GM18520 (cell line): ENCODE measurements around the gene PRAC2.
"Not testable (repeated sequence)": the region's sequence is repeated elsewhere in the genome, so short reads cannot be mapped to it uniquely, and the experiment has no call there.

Experiments
- ATAC-seq: cut with Tn5 transposase; IDR thresholded peaks from one replicate; pipeline ENCODE4 v1.9.1; 2021; ENCODE audit not compliant: unreplicated experiment

Gene PRAC2

DNA sequence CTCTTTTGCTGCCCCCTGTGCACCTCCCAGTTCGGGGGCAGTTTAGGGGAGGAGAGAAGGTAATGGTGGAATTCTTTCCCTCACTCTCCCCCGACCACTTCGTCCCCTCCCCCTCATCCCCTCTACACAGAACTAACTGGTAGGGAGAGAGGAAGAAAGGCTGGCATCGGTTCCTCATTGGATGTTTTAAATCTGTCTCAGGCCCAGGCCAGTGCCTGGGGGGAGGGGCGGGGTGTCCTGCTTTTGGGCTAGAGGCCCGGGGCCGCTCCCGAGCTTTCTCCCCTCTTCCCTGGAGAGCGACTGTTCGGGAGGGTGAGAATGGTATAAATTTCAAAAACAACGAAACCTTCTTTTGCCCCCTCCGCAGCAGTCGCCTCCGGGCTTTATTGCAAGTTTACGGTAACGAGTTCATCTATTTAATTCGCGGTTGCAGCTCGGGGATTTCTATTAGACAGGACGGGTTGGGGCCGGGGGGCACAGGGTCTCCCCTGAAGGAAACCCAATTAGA is at the start of gene PRAC2:
TSS of gene PRAC2 (plus strand) at position 271 of the 508 bp plus-strand sequence. CDS start 1,226 bp downstream, outside the sequence.
- no peak for ATAC-seq

DNA sequence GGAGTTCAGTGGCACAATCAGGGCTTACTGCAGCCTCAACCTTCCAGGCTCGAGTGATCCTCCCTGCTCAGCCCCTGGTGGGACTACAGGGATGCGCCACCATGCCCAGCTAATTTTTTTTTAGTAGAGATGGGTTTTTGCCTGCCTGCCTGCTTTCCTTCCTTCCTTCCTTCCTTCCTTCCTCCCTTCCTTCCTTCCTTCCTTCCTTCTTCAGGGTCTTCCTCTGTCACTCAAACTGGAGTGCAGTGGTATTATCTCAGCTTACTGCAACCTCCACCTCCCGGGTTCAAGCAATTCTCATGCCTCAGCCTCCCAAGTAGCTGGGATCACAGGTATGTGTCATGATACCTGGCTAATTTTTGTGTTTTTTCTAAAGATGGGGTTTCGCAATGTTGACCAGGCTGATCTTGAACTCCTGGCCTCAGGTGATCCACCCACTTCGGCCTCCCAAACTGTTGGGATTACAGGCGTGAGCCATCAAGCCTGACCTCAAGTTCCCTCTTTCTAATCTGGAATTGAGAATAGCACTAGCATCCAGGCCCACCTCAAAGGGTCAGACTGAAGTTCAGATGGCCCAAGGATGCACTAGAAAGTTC is 45.9 kb upstream of the PRAC2 start:
- no peak for ATAC-seq

DNA sequence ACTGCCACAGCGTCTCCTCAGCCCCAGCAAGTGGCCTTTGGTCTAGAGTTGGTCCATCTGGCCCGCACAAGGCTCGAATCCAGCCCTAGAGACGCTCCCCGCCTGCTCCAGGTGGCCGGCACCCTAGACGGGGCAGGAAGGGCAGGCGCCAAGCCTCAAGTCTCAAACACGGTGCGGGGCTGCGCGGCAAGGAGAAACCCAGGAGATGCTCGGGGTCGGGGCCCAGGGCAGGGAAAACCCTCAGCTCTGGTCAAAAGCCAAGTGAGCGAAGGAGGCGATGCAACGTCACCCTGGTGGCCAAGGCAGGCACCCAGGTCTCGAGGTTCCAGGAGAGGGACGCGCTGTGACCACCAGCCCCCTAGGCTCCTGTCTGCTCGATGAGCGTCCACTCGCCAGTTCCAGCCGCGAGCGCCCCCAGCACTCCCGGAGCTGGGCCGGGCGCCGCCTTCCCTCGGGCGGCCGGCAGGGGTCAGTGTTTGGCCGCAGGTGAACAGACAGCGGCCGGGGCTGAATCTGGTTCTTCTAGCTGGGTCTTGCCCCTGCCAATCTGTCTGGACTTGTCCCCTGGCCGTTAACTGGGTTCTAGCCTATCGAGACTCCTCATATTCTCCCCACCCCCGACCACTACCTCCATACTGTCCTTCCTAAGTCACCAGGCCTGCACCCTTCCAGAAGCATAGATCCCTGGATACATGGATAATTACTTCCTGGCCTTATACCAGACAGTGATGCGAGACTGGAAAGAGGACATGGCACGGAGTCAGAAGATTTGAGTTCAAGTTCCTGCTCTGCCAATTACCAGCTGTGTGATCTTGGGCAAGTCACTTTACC is 44.6 kb upstream of the PRAC2 start:
- ATAC-seq, result no peak

DNA sequence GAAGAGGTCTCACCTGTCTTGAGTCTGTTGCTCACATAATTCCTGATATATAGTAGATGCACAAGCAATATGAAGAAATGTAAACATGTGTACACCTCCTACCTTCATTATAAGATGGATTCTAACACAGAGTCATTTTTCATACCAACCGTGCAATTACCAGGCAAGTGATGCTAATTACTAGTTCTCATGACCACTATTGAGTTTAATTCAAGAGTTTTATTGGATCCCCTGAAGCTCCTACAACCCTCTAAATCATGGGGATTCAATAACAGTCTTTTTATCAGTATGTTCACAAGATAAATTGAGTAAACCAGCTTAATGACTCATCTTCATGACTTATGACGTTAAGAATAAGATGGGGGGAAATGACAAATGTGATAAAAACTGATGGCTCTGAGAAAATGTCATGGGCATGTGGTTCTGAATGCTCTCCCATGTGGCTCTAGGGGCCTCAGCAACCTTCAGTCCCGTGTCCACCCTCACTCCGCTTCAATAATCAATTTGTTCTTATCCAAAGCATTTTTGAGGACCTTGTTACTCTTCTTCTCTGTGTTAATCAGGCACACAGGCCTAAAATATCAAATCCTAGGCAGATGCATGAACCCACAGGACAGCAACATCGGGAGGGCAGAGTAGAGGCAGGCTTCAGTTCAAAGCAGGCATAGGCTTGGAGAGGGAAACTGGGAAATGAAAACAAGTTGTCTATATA is 43.4 kb upstream of the PRAC2 start:
- ATAC-seq, result no peak

DNA sequence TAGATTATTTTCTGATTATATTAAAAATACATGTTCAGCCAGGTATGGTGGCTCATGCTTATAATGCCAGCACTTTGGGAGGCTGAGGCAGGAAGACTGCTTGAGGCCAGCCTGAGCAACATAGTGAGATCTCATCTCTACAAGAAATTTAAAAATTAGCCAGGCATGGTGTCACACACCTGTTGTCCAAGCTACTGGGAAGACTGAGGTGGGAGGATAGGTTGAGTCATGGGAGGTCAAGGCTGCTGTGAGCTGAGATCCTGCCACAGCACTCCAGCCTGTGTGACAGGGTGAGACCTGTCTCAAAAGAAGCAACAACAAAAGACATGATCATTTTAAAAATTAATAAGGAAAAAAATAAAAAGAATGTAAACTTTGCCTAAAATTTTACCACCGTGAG is 41.4 kb upstream of the PRAC2 start:
- no peak for ATAC-seq

DNA sequence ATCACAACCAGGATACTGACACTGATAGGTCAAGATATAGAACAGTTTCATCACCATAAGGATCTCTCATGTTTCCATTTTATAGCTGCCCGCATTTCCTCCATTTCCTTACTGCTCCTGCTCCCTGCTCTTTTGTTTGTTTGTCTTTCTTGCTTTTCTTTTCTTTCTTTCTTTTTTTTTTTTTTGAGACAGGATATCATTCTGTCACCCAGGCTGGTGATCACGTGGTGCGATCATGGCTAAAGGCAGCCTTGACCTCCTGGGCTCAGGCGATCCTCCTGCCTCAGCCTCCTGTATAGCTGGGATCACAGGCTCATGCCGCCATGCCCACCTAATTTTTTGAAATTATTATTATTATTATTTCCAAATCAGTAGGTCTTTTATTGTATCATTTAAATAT is 32.3 kb upstream of the PRAC2 start:
- no peak for ATAC-seq

DNA sequence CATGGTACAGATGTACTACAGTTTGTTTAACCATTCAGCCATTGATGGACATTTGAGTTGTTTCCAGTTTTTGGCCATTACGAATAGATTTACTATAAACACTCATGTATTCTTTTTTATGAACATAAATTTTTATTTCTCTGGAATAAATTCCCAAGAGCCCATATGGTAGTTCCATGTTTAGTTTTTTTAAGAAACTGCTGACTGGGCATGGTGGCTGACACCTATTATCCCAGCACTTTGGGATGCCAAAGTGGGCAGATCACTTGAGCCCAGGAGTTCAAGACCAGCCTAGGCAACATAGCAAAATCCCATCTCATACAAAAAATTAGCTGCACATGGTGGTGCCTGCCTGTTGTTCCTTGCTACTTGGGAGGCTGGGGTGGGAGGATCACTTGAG is 30.9 kb upstream of the PRAC2 start:
- no peak for ATAC-seq

DNA sequence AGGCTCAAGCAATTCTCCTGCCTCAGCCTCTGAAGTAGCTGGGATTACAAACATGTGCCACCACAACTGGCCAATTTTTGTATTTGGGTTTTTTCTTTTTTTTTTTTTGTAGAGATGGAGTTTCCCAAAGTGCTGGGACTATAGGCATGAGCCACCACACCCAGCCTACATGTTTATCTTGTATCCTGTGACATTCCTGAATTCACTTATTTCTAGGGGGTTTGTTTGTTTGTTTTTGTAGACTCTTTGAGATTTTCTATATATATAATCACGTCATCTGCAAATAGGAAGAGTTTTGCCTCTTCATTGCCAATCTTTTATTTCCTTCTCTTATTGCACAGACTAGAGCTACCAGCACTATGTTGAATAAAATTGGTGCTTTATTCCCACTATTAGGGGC is 29.8 kb upstream of the PRAC2 start:
- no peak for ATAC-seq

DNA sequence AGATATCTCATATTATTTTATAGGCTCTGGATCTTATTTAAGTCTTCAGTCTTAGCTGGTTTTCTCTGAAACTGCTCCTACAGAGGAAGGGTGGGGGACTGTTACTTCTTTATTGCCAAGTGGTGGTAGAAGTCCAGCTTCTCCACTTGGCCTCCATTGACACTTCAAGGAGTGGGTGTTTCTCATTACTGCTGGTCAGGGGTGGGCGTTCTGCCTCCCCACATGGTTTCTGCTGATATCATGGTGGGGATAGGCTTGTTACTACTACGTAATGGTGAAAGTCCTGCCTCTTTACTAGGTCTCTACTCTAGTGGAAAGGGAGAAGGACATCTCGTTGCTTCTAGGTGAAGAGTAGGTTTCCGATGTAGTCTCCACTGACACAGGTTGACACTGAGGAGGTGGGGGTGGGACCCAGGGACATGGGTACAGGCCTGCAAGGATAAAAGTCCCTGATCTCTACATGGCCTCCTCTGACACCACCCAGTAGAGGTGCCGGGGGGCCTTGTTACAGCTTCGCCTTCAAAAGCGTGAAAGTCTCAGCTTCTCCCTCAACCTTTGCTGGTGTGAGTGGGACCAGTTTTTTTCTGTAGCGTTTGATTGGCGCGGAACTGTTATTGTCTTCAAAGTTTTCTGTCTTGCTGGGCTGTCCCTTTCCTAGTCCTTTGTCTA is 21.0 kb upstream of the PRAC2 start:
- ATAC-seq, result no peak

DNA sequence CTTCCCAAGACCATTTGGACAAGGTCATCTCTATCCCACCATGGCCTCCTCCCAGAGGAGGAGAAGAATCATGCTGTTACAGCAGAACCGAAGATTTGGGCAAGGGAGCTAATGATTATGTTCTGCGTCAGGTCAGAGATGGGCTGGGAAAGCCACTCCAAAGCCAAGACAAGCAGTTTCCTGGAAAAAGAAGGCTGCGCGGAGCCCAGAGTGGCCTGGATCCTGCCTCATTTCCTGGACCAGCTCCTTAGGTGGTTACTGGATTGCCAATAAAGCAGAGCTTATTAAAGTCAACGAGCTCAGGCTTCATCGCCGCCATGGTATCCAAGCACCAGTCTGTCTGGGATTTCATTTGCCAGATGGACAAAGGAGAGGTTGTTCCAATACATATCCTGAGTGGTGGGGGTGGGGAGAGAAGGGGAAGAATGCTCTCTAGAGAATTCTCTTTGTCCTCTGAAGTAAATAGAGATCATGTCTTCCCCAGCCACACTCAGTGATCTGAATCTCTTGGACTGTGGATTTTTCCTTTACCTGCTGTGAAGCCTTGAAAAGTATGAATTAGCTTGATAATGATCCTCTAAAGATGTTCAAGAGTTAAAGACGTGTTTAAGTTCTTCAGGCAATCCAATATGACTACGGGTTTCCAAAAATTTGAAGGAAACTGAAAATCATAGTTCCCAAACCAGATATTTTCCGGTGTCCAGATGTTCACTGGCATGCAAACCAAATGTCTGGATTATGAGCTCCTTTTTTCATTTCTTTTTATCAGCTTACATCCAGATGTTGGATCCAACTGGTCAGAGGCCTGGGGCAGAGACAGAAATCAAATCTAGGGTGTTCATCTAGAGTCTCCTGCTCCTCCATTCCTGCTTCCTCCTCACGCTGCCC is 18.4 kb upstream of the PRAC2 start:
- no peak for ATAC-seq

DNA sequence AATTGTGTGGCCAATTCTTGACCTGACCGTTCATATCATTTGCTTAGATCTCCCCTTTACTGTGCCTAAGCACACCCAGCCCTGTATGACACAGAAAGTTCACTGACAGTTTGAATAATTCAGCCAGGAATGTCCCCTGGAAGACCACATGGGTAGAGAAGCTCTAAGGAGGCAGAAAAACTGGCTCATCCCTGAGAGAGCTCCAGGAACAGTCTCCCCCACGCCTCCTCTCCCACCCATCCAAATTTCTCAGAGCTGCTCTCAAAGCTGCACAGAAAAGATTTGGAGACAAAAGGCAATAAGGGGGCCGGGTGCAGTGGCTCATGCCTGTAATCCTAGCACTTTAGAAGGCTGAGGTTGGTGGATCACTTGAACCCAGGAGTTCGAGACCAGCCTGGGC is 11.9 kb upstream of the PRAC2 start:
- no peak for ATAC-seq

DNA sequence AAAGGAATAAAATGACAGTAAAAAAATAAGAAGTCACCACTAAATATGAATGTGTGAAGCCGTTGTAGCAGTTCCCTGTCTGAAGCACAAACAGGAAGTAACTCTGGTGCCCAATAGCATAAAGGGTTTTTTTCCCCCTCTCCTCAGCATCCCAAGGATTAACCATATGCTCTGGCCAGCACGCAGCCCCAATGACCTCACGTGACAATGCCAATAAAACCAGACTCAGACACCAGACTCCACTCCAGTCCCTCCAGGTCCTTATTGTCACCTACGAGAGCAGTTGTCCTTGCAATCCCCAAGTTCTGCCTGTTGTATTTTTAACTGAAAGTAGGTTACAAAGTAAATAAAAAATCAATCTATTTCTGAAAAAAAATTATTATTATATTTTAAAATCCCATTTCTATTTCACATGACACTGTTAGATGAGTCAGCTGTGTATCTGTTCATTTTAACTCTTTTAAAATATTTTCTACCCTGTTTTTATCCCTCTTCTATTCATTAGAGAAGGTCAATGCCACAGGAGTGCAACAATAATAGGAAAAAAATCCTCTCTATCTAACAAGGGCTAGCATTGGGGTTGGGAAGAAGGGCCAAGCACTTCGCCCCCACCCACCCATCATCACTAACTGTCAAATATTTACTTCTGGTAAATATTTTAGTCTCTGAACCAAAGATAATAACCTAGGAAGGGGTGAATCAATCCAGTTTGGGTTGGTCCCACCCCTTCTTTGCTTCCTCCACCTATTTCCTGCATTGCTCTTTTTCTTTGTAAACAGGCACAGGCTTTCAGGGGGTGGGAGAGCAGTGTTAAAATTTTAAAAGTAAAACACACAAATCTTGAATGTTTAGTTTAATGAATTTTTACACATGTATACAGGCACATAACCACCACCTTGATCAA is 7.2 kb upstream of the PRAC2 start:
- no peak for ATAC-seq

DNA sequence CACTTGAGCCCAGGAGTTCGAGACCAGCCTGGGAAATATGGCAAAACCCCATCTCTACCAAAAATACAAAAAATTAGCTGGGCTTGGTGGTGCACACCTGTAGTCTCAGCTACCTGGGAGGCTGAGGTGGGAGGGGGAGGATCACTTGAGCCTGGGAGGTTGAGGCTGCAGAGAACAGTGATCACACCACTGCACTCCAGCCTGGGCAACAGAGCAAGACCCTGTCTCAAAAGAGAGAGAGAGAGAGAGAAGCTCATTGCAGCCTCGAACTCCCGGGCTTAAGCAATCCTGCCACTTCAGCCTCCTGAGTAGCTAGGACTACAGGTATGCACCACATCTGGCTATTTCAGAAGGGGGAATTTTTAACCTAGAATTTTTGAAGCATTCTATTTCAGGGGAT is 6.4 kb upstream of the PRAC2 start:
- not testable (repeated sequence) for ATAC-seq

DNA sequence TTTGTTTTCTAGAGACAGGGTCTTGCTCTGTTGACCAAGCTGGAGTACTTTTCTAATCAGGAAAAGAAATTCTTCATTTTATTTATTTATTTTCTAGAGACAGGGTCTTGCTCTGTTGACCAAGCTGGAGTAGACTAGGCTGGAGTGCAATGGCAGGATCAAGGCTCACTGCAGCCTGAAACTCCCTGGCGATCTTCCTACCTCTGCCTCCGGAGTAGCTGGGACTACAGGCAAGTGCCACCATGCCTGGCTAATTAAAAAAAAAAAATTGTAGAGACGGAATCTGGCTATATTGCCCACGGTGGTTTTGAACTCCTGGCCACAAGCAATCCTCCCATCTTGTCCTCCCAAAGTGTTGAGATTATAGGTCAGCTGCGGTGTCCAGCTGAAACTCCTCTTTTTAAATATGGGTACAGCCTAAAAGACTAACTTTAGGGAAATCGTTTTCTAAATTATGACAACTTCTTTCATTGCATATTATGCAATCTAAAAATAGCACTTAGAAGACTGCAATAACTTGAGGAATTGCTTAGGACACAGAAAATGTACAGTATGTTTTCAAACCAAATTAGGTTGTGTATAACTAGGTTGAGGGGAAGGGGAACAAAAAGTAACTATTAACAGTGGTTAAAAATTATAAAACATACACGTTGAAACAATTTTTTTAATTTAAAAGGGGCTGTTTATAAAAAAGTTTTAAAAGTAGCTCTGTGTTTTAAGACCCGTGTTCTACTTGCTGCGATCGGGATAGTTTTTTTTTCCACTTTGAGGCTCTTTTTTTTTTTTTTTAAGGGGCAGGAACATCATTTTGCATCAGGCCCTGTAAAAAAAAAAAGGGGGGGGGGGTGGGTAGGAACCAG is 5.4 kb upstream of the PRAC2 start:
- ATAC-seq, result no peak

DNA sequence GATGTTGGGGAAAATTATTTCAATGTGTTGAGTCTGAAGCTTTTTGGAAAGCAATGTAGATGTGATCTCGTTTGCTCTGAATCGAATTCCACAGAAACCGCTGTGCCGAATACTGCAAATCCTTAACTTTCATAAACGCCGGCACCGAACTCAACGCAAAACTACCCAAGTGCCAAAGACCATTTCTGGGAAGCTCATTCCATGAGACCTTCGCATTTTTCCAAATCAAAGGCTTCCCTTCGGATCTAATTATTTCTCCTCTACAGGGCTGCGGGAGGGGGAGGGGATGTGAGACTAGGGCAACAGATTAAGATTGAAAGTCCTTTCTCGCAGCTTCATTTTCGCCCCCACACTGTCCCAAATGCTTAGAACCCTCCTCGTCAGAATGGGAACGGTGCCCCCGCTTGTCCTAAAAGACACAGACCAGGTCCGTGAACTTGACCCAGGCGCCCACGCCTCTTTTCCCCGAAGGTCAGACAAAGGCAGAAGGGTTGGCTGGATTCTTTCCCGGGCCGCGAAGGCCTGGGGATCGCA is 4.7 kb upstream of the PRAC2 start:
- ATAC-seq, result no peak

DNA sequence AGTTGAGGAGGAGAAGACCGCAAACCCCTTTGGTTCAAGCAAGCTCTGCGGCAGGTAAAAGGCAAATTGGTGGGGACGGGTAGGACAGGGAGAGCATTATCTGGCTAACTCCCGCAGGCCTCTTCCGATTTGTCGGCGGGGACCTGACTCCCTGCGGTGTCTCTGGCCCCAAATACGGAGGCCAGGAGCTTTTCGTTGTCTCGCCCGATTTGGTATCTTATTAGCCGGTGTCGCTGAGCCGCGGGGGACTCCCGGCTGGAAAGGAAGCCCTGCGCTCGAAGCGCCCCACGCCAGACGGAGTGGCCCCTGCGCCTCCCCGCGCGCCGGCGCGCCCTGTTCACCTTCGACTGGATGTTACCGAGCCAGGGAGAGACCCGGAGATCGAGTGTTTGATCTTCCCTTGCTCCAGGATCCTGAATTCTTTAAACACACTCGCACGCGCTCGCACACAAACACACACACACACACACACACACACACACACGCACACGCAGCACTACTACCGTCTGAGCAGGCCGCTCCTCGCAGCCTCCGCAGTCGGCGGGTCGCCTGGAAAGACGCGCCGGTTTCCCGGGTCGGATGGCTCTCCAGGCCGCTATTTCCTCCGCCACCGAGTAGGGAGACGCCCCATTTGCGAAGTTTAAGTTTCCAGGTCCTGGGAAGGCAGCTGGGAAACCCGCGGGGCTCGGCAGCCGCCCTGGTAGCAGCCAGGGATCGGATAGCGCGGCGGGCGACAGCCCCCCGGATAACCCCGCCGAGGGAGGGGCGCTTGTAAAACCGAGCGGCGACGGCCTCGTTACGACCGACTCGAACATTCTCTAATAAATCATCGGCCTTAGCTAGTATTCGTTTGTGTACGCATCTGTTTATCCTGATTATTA is 4.0 kb upstream of the PRAC2 start:
- ATAC-seq, result no peak

DNA sequence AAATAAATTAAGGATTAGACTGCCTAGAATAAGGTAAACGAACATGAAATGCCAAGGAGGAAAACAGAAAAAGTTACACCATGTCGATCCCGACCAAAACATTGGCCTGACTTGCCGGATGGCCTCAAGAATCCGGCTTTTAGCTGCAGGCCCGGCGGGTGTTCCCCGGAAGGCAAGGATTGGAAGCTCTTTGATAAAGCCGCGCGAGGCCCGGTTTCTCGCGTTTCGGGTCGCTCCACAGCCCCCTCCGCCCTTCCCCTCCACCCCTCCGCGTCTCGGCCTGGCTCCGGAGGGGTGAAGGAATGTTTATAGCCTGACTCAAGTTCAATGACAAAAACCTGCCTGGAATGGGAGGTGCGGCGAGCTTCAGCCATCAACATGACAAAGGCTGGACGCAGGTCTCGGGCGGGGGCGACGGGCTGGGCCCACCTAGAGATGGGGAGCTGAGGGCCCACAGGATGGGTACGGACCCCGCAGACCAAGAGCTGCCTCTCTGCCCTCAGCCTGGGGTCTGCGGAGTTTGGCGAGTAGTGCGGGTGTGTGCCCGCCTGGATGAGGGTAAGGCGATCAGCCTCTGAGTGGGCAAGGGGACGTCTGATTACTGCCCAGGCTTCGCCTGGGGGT is 3.2 kb upstream of the PRAC2 start:
- no peak for ATAC-seq
